SK-N-SH (cell line): ENCODE results near the gene IL18R1. TPM values are rescaled to one million over a fixed set of nuclear protein-coding genes. Genes with fewer than 3 reads are reported as not detected.

ENCODE experiments used
- CTCF ChIA-PET: fragments of 300-600, 350-600 bp; formaldehyde crosslinking; extraction: SDS; loops from one replicate; lab custom pipeline; 2021; lab: Yijun Ruan, JAX
- POLR2A ChIA-PET: fragments of 350-600 bp; sonication (Branson Sonifier 250); formaldehyde crosslinking; extraction: SDS; loops from one replicate; lab custom pipeline; 2020; ENCODE audit warnings: antibody characterized with exemption, inconsistent platforms; lab: Yijun Ruan, JAX
- DNase-seq: peaks from one replicate; pipeline ENCODE4 v3.0.0; 2012
- H2AFZ ChIP-seq: fragments of 200-600 bp; sonication (generic); 2 replicates; pipeline ENCODE4 v1.8.1; 2016; ENCODE audit warnings: antibody characterized with exemption, mild to moderate bottlenecking, low read depth
- H3F3A ChIP-seq: fragments of 200-600 bp; sonication (generic); replicated peaks from 2 replicates; pipeline ENCODE3; 2016; ENCODE audit warnings: antibody characterized with exemption, mild to moderate bottlenecking; ENCODE audit not compliant: insufficient read depth
- H3K27ac ChIP-seq, 2 experiments: fragments of 200-500 bp in 1 of 2; fragments of 200-600 bp in 1 of 2; sonication (Bioruptor generic) in 1 of 2; sonication (generic), shearing (Covaris generic) in 1 of 2; 2 replicates each; pipeline versions ENCODE4 v1.5.1 to v1.6.1; 2014 to 2016; ENCODE audit warnings: low read depth in 2 of 2, inconsistent platforms in 1 of 2, low read length in 1 of 2, mild to moderate bottlenecking in 1 of 2, mixed read lengths in 1 of 2
- H3K27me3 ChIP-seq: fragments of 200-600 bp; sonication (generic), shearing (Covaris generic); 2 replicates; pipeline ENCODE4 v1.6.1; 2016; ENCODE audit warnings: mixed run types; ENCODE audit not compliant: insufficient read depth
- H3K36me3 ChIP-seq, 2 experiments: fragments of 200-500 bp in 1 of 2; fragments of 200-600 bp in 1 of 2; sonication (Bioruptor generic) in 1 of 2; sonication (generic) in 1 of 2; replicated peaks in 1 of 2; 2 replicates each; pipeline versions ENCODE3 to v1.5.1; 2014 to 2016; ENCODE audit warnings: low read length in 1 of 2, mild to moderate bottlenecking in 1 of 2; ENCODE audit not compliant: insufficient read depth in 2 of 2, control insufficient read depth in 1 of 2
- H3K4me1 ChIP-seq, 2 experiments: fragments of 200-500 bp in 1 of 2; fragments of 200-600 bp in 1 of 2; sonication (Bioruptor generic) in 1 of 2; sonication (generic), shearing (Covaris generic) in 1 of 2; 2 replicates each; pipeline versions ENCODE4 v1.5.1 to v1.6.1; 2014 to 2016; ENCODE audit warnings: low read depth in 1 of 2, low read length in 1 of 2, mixed run types in 1 of 2; ENCODE audit not compliant: insufficient read depth in 2 of 2, control insufficient read depth in 1 of 2
- H3K4me2 ChIP-seq: fragments of 200-600 bp; sonication (generic), shearing (Covaris generic); 2 replicates; pipeline ENCODE4 v1.6.1; 2017; ENCODE audit warnings: mixed run types
- H3K4me3 ChIP-seq, 2 experiments: fragments of 200-500 bp in 1 of 2; fragments of 200-600 bp in 1 of 2; sonication (Bioruptor generic) in 1 of 2; sonication (generic), shearing (Covaris generic) in 1 of 2; 2 replicates each; pipeline versions ENCODE4 v1.5.1 to v1.8.1; 2014 to 2016; ENCODE audit warnings: low read depth in 2 of 2, inconsistent platforms in 1 of 2, low read length in 1 of 2, mild to moderate bottlenecking in 1 of 2, mixed read lengths in 1 of 2, moderate library complexity in 1 of 2
- H3K79me2 ChIP-seq: fragments of 200-600 bp; sonication (generic); 2 replicates; pipeline ENCODE4 v1.8.1; 2017; ENCODE audit warnings: mild to moderate bottlenecking; ENCODE audit not compliant: insufficient read depth
- H3K9ac ChIP-seq: fragments of 200-600 bp; sonication (generic); 2 replicates; pipeline ENCODE4 v1.6.1; 2017; ENCODE audit warnings: mixed run types
- H3K9me2 ChIP-seq: fragments of 200-600 bp; sonication (generic); 2 replicates; pipeline ENCODE4 v1.6.1; 2017; ENCODE audit warnings: mixed run types
- H3K9me3 ChIP-seq: fragments of 200-600 bp; sonication (generic); 2 replicates; pipeline ENCODE4 v1.6.1; 2017; ENCODE audit warnings: mixed run types, mild to moderate bottlenecking, moderate library complexity
- H4K20me1 ChIP-seq: fragments of 200-600 bp; sonication (generic); 2 replicates; pipeline ENCODE4 v1.6.1; 2017; ENCODE audit warnings: mild to moderate bottlenecking, mixed run types; ENCODE audit not compliant: insufficient read depth
- CHD2 ChIP-seq: fragments of 150-350 bp; IDR thresholded peaks from 2 replicates; pipeline ENCODE4 v1.6.1; 2018; ENCODE audit warnings: low read length; ENCODE audit not compliant: partially characterized antibody
- CTCF ChIP-seq: fragments of 200-600 bp; sonication (generic); IDR thresholded peaks from 2 replicates; pipeline ENCODE4 v1.6.1; 2017; ENCODE audit warnings: antibody characterized with exemption, mild to moderate bottlenecking, moderate library complexity
- ELF1 ChIP-seq: IDR thresholded peaks from 2 replicates; pipeline ENCODE4 v1.4.0; 2012
- EP300 ChIP-seq, 2 experiments: IDR thresholded peaks; 2 replicates each; pipeline versions ENCODE4 v1.4.0 to v1.6.1; 2012; ENCODE audit warnings: borderline replicate concordance in 1 of 2, low read depth in 1 of 2, low read length in 1 of 2
- FOXJ3 ChIP-seq: sonication (generic); formaldehyde crosslinking; IDR thresholded peaks from 2 replicates; pipeline ENCODE4 v1.5.1; 2020; ENCODE audit warnings: mild to moderate bottlenecking, missing genetic modification reagents
- GABPA ChIP-seq: IDR thresholded peaks from 2 replicates; pipeline ENCODE4 v1.4.0; 2012; ENCODE audit warnings: low read depth, mild to moderate bottlenecking
- GATA2 ChIP-seq: sonication (generic); formaldehyde crosslinking; IDR thresholded peaks from 2 replicates; pipeline ENCODE4 v1.5.0; 2020; ENCODE audit warnings: mild to moderate bottlenecking, missing genetic modification reagents
- JUND ChIP-seq: IDR thresholded peaks from 2 replicates; pipeline ENCODE4 v1.4.0; 2012
- MAX ChIP-seq: IDR thresholded peaks from 2 replicates; pipeline ENCODE4 v1.4.0; 2012; ENCODE audit warnings: low read depth
- NRF1 ChIP-seq: IDR thresholded peaks from 2 replicates; pipeline ENCODE4 v1.6.1; 2012; ENCODE audit warnings: low read depth, mild to moderate bottlenecking, low read length
- POLR2AphosphoS5 ChIP-seq: IDR thresholded peaks from 2 replicates; pipeline ENCODE4 v1.6.1; 2012; ENCODE audit warnings: low read depth, low read length
- RFX5 ChIP-seq: IDR thresholded peaks from 2 replicates; pipeline ENCODE4 v1.6.1; 2012; ENCODE audit warnings: mild to moderate bottlenecking, improper control_type of control experiment, low read length
- RXRA ChIP-seq: IDR thresholded peaks from 2 replicates; pipeline ENCODE4 v1.4.0; 2012; ENCODE audit warnings: low read depth, mild to moderate bottlenecking, borderline replicate concordance
- SMC3 ChIP-seq: IDR thresholded peaks from 2 replicates; pipeline ENCODE4 v1.6.1; 2012; ENCODE audit warnings: low read depth, low read length, improper control_type of control experiment
- TAF1 ChIP-seq: IDR thresholded peaks from 2 replicates; pipeline ENCODE4 v1.6.1; 2012; ENCODE audit warnings: low read depth, mild to moderate bottlenecking, low read length, moderate library complexity, borderline replicate concordance
- TCF12 ChIP-seq: IDR thresholded peaks from 2 replicates; pipeline ENCODE4 v1.4.0; 2012
- TEAD4 ChIP-seq: IDR thresholded peaks from 2 replicates; pipeline ENCODE4 v1.4.0; 2012; ENCODE audit warnings: mild to moderate bottlenecking, borderline replicate concordance; ENCODE audit not compliant: insufficient read depth
- YY1 ChIP-seq: IDR thresholded peaks from 2 replicates; pipeline ENCODE4 v1.4.0; 2012; ENCODE audit warnings: low read depth, mild to moderate bottlenecking
- ZBTB33 ChIP-seq: IDR thresholded peaks from 2 replicates; pipeline ENCODE4 v1.4.0; 2012; ENCODE audit warnings: low read depth, borderline replicate concordance
- WGBS: methylation state at CpG from one replicate; pipeline ENCODE4 v1.1.6; 2017; ENCODE audit warnings: low lambda C conversion rate; 5-methylcytosine and 5-hydroxymethylcytosine counted together
- polyA plus RNA-seq, 3 experiments: library from polyadenylated mRNA; depleted of rRNA; stranded (reverse); fragments of >200 nt; gene quantifications; 2 replicates each; pipeline ENCODE4 v1.2.3, GENCODE V29; 2012
- TF ChIP-seq, protein P1 (sequence below): fragments of 150-350 bp; IDR thresholded peaks from 2 replicates; pipeline ENCODE4 v1.6.1; 2016; ENCODE audit warnings: mild to moderate bottlenecking, low read depth, low read length
- TF ChIP-seq, protein P2 (sequence below): IDR thresholded peaks from 2 replicates; pipeline ENCODE4; 2012

IL18R1 gene
- polyA plus RNA-seq, 1 of the 3 experiments (the other 2 are of a cell fraction): not detected

DNA sequence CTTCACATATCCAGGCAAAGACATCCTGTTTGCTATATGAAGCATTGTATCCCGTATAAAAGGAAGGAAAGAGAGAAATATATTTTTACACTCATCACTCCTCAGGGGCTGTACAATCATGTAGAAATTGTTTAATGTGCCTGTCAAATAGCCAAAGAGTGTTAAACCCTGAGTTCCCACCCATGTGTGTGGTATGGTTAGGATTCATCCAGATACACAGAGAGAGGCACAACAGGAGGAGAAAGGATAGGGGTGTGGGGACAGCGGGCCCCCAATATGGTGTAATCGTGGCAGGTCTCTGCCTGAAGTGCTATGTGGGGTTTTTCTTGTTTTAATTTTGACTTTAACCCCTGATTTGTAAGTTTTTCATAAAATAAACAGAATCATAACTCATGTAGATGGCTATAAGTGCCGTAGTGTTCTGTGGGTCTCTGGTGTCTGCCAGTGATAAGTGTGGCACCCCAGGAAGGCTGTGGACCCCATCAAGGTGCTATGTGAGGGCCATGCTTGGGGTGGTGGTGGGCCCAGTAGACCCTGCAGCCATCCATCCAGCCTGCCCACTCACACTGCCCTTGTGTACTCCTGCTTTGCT lies 10.2 kb upstream of the IL18R1 start:
- Histone ChIP-seq H3K9ac (no peak overlapping the region), H3K9me3 (no peaks in the 10 kb centered on the region), H3K9me2 (no peaks in the 10 kb centered on the region), H3K79me2 (no peaks in the 10 kb centered on the region), H3F3A (no peaks in the 10 kb centered on the region), H3K4me3 (no peak overlapping the region), H4K20me1 (no peaks in the 10 kb centered on the region), H3K27me3 (peaks cover 22% of the 10 kb centered on the region; the same call in 1 of the 2 replicates), H2AFZ (no peak overlapping the region), H3K36me3 (no peaks in the 10 kb centered on the region), H3K4me1 (no peaks in the 10 kb centered on the region), H3K27ac (no peak overlapping the region), H3K4me2 (no peak overlapping the region)
- ChIA-PET POLR2A (no interaction called here), CTCF (interaction anchor here (1.2 kb wide), 1 partner anchor 105 kb away, joined by 3 read pairs; no protein-coding TSS in a partner anchor)
- 16% methylated on average over 4 of the region's 4 CpGs for WGBS
- TF ChIP-seq TAF1 (no peak), POLR2AphosphoS5 (no peak), CHD2 (no peak), MAX (no peak), NRF1 (no peak), EP300 (IDR thresholded peaks at IDR 0.05; ENCODE audit: borderline replicate concordance in 1 of 2, low read depth in 1 of 2, low read length in 1 of 2) (no peak), GATA2 (CRISPR knock-in tag) (no peak), TCF12 (no peak), JUND (no peak), FOXJ3 (CRISPR knock-in tag) (no peak), SMC3 (no peak)
- TF ChIP-seq, protein P1, sequence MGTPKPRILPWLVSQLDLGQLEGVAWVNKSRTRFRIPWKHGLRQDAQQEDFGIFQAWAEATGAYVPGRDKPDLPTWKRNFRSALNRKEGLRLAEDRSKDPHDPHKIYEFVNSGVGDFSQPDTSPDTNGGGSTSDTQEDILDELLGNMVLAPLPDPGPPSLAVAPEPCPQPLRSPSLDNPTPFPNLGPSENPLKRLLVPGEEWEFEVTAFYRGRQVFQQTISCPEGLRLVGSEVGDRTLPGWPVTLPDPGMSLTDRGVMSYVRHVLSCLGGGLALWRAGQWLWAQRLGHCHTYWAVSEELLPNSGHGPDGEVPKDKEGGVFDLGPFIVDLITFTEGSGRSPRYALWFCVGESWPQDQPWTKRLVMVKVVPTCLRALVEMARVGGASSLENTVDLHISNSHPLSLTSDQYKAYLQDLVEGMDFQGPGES: no peak
- DNase-seq: no peak

DNA sequence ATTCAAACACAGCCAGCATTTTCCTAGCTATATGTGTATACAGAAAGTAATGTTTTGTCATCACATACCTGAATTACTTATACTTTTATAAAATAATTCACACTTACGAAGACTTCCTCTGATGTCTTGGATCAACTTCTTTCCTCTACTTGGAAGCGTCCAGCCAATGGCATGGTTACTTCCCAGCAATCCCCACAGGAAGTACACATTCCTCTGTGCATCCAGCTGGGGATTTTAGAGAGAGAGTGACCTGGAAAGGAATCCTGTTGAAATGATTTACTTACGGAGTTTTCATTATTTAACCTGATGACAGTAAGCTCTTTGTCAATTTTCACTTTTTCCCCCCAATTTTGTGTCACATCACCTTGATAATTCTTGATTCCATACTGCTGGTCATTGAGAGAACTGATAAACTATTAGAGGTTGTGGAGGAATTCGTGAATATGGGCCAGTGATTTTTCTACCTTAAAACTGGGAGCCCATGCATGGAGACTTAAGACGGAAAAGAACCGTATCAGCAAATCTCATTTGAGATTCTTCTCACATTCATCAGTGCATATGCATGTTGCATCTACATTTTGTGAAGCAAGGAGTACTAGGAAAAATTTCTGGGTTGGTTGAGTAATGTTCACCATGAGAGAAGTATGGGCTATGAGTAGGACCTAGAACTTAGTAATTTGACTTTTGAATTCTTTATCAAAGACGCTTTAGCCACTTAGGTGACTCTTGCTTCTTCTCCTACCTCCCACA lies 9.0 kb upstream of the IL18R1 start:
- Histone ChIP-seq H3K4me2 (no peak overlapping the region), H3K4me3 (no peak overlapping the region), H3K4me1 (no peaks in the 10 kb centered on the region), H2AFZ (no peak overlapping the region), H3K27me3 (peaks cover 18% of the 10 kb centered on the region; the same call in 1 of the 2 replicates), H3K9me2 (no peaks in the 10 kb centered on the region), H4K20me1 (no peaks in the 10 kb centered on the region), H3K79me2 (no peaks in the 10 kb centered on the region), H3K36me3 (no peaks in the 10 kb centered on the region), H3K27ac (no peak overlapping the region), H3F3A (no peaks in the 10 kb centered on the region), H3K9me3 (no peaks in the 10 kb centered on the region), H3K9ac (no peak overlapping the region)
- DNase-seq: no peak
- 8% methylated on average over 7 of the region's 7 CpGs for WGBS
- CTCF ChIA-PET: interaction anchor here (0.8 kb wide), 1 partner anchor 326 kb away, joined by 3 read pairs; no protein-coding TSS in a partner anchor
- POLR2A ChIA-PET: no interaction called here
- TF ChIP-seq ZBTB33 (no peak), GATA2 (CRISPR knock-in tag) (no peak), SMC3 (no peak), YY1 (no peak), TAF1 (no peak), CTCF (no peak), ELF1 (no peak), TCF12 (no peak), RFX5 (no peak), RXRA (no peak), EP300 (IDR thresholded peaks at IDR 0.05; ENCODE audit: borderline replicate concordance in 1 of 2, low read depth in 1 of 2, low read length in 1 of 2) (no peak), NRF1 (no peak), GABPA (no peak), TEAD4 (no peak)
- TF ChIP-seq, protein P2, sequence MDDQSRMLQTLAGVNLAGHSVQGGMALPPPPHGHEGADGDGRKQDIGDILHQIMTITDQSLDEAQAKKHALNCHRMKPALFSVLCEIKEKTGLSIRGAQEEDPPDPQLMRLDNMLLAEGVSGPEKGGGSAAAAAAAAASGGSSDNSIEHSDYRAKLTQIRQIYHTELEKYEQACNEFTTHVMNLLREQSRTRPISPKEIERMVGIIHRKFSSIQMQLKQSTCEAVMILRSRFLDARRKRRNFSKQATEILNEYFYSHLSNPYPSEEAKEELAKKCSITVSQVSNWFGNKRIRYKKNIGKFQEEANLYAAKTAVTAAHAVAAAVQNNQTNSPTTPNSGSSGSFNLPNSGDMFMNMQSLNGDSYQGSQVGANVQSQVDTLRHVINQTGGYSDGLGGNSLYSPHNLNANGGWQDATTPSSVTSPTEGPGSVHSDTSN: no peak
